ENCODE results near the gene FSTL4. TPM values are rescaled to one million over a fixed set of nuclear protein-coding genes. Genes with fewer than 3 reads are reported as not detected.

Gene FSTL4
- polyA plus RNA-seq, 4 donors: 0.25 to 1.5 TPM; not detected in 2

GRCh38 chr5:133389066-133389590, 223.2 kb downstream of the FSTL4 start:
- FAIRE-seq: no peak
- no peak overlapping the region for H3K27ac ChIP-seq (ENCODE audit: low read depth in 1 of 3, low read length in 2 of 3)
- no peaks in the 10 kb centered on the region for H3K9me3 ChIP-seq (ENCODE audit: control insufficient read depth in 2 of 2, insufficient read depth in 1 of 2, low read depth in 1 of 2, low read length in 1 of 2)
- H3K27me3 ChIP-seq (ENCODE audit: control insufficient read depth in 3 of 3, insufficient read depth in 3 of 3, low read length in 3 of 3): peaks cover 0 to 2% (median 0%) of the 10 kb centered on the region in 3 donors
- H3K4me1 ChIP-seq (ENCODE audit: control insufficient read depth in 3 of 3, insufficient read depth in 2 of 3, low read depth in 1 of 3, low read length in 2 of 3): no peaks in the 10 kb centered on the region
- no peak overlapping the region for H3K4me3 ChIP-seq (ENCODE audit: low read depth in 1 of 3, low read length in 3 of 3)
- no peak for DNase-seq
- 47 to 57% (median 51%) methylated on average over 4 of the region's 4 CpGs for WGBS, 3 donors
- no peaks in the 10 kb centered on the region for H3K36me3 ChIP-seq (ENCODE audit: control insufficient read depth in 3 of 3, insufficient read depth in 2 of 3, low read depth in 1 of 3, low read length in 3 of 3)

GRCh38 chr5:133387621-133388020, 224.7 kb downstream of the FSTL4 start:
- FAIRE-seq (no peak), DNase-seq (no peak)
- Histone ChIP-seq H3K4me1 (ENCODE audit: control insufficient read depth in 3 of 3, insufficient read depth in 2 of 3, low read depth in 1 of 3, low read length in 2 of 3) (no peaks in the 10 kb centered on the region), H3K27ac (ENCODE audit: low read depth in 1 of 3, low read length in 2 of 3) (no peak overlapping the region), H3K9me3 (ENCODE audit: control insufficient read depth in 2 of 2, insufficient read depth in 1 of 2, low read depth in 1 of 2, low read length in 1 of 2) (no peaks in the 10 kb centered on the region), H3K36me3 (ENCODE audit: control insufficient read depth in 3 of 3, insufficient read depth in 2 of 3, low read depth in 1 of 3, low read length in 3 of 3) (no peaks in the 10 kb centered on the region), H3K27me3 (ENCODE audit: control insufficient read depth in 3 of 3, insufficient read depth in 3 of 3, low read length in 3 of 3) (peaks cover 0 to 9% (median 0%) of the 10 kb centered on the region in 3 donors), H3K4me3 (ENCODE audit: low read depth in 1 of 3, low read length in 3 of 3) (no peak overlapping the region)
- whole genome bisulfite sequencing, 3 donors: 90 to 94% (median 92%) methylated on average over 9 of the region's 9 CpGs

GRCh38 chr5:133387091-133387490, 225.2 kb downstream of the FSTL4 start:
- H3K27ac ChIP-seq (ENCODE audit: low read depth in 1 of 3, low read length in 2 of 3): no peak overlapping the region
- H3K36me3 ChIP-seq (ENCODE audit: control insufficient read depth in 3 of 3, insufficient read depth in 2 of 3, low read depth in 1 of 3, low read length in 3 of 3): no peaks in the 10 kb centered on the region
- DNase-seq (no peak), FAIRE-seq (no peak)
- no peaks in the 10 kb centered on the region for H3K9me3 ChIP-seq (ENCODE audit: control insufficient read depth in 2 of 2, insufficient read depth in 1 of 2, low read depth in 1 of 2, low read length in 1 of 2)
- no peaks in the 10 kb centered on the region for H3K4me1 ChIP-seq (ENCODE audit: control insufficient read depth in 3 of 3, insufficient read depth in 2 of 3, low read depth in 1 of 3, low read length in 2 of 3)
- no peak overlapping the region for H3K4me3 ChIP-seq (ENCODE audit: low read depth in 1 of 3, low read length in 3 of 3)
- WGBS, 3 donors: 38 to 64% (median 39%) methylated on average over 4 of the region's 4 CpGs
- H3K27me3 ChIP-seq (ENCODE audit: control insufficient read depth in 3 of 3, insufficient read depth in 3 of 3, low read length in 3 of 3): peaks cover 0 to 9% (median 0%) of the 10 kb centered on the region in 3 donors

- DNase-seq (no peak), FAIRE-seq (no peak)
- H3K36me3 ChIP-seq (ENCODE audit: control insufficient read depth in 3 of 3, insufficient read depth in 2 of 3, low read depth in 1 of 3, low read length in 3 of 3): no peaks in the 10 kb centered on the region
- WGBS, 3 donors: 57 to 68% (median 60%) methylated on average over 10 of the region's 10 CpGs
- no peak overlapping the region for H3K4me3 ChIP-seq (ENCODE audit: low read depth in 1 of 3, low read length in 3 of 3)
- H3K27ac ChIP-seq (ENCODE audit: low read depth in 1 of 3, low read length in 2 of 3): no peak overlapping the region
- H3K9me3 ChIP-seq (ENCODE audit: control insufficient read depth in 2 of 2, insufficient read depth in 1 of 2, low read depth in 1 of 2, low read length in 1 of 2): no peaks in the 10 kb centered on the region
- peaks cover 0 to 13% (median 0%) of the 10 kb centered on the region in 3 donors for H3K27me3 ChIP-seq (ENCODE audit: control insufficient read depth in 3 of 3, insufficient read depth in 3 of 3, low read length in 3 of 3)
- H3K4me1 ChIP-seq (ENCODE audit: control insufficient read depth in 3 of 3, insufficient read depth in 2 of 3, low read depth in 1 of 3, low read length in 2 of 3): no peaks in the 10 kb centered on the region
These were observed 225.7 kb downstream of the FSTL4 start for GRCh38 chr5:133386662-133387061.

- WGBS, 3 donors: 83 to 96% (median 91%) methylated on average over 5 of the region's 5 CpGs
- no peak for DNase-seq
- Histone ChIP-seq H3K4me3 (ENCODE audit: low read depth in 1 of 3, low read length in 3 of 3) (no peak overlapping the region), H3K36me3 (ENCODE audit: control insufficient read depth in 3 of 3, insufficient read depth in 2 of 3, low read depth in 1 of 3, low read length in 3 of 3) (no peaks in the 10 kb centered on the region), H3K4me1 (ENCODE audit: control insufficient read depth in 3 of 3, insufficient read depth in 2 of 3, low read depth in 1 of 3, low read length in 2 of 3) (no peaks in the 10 kb centered on the region), H3K9me3 (ENCODE audit: control insufficient read depth in 2 of 2, insufficient read depth in 1 of 2, low read depth in 1 of 2, low read length in 1 of 2) (no peaks in the 10 kb centered on the region), H3K27ac (ENCODE audit: low read depth in 1 of 3, low read length in 2 of 3) (no peak overlapping the region), H3K27me3 (ENCODE audit: control insufficient read depth in 3 of 3, insufficient read depth in 3 of 3, low read length in 3 of 3) (peaks cover 0 to 13% (median 0%) of the 10 kb centered on the region in 3 donors)
- FAIRE-seq: no peak
These were observed 227.0 kb downstream of the FSTL4 start for GRCh38 chr5:133385346-133385745.

GRCh38 chr5:133384903-133385302, 227.4 kb downstream of the FSTL4 start:
- Histone ChIP-seq H3K36me3 (ENCODE audit: control insufficient read depth in 3 of 3, insufficient read depth in 2 of 3, low read depth in 1 of 3, low read length in 3 of 3) (no peaks in the 10 kb centered on the region), H3K4me3 (ENCODE audit: low read depth in 1 of 3, low read length in 3 of 3) (no peak overlapping the region), H3K4me1 (ENCODE audit: control insufficient read depth in 3 of 3, insufficient read depth in 2 of 3, low read depth in 1 of 3, low read length in 2 of 3) (no peaks in the 10 kb centered on the region), H3K27ac (ENCODE audit: low read depth in 1 of 3, low read length in 2 of 3) (no peak overlapping the region), H3K9me3 (ENCODE audit: control insufficient read depth in 2 of 2, insufficient read depth in 1 of 2, low read depth in 1 of 2, low read length in 1 of 2) (no peaks in the 10 kb centered on the region), H3K27me3 (ENCODE audit: control insufficient read depth in 3 of 3, insufficient read depth in 3 of 3, low read length in 3 of 3) (peaks cover 0 to 13% (median 0%) of the 10 kb centered on the region in 3 donors)
- WGBS, 3 donors: 85 to 90% (median 89%) methylated on average over 9 of the region's 9 CpGs
- DNase-seq (no peak), FAIRE-seq (no peak)

- no peak for DNase-seq
- Histone ChIP-seq H3K27me3 (ENCODE audit: control insufficient read depth in 3 of 3, insufficient read depth in 3 of 3, low read length in 3 of 3) (peaks cover 0 to 13% (median 0%) of the 10 kb centered on the region in 3 donors), H3K4me1 (ENCODE audit: control insufficient read depth in 3 of 3, insufficient read depth in 2 of 3, low read depth in 1 of 3, low read length in 2 of 3) (no peaks in the 10 kb centered on the region), H3K27ac (ENCODE audit: low read depth in 1 of 3, low read length in 2 of 3) (no peak overlapping the region), H3K4me3 (ENCODE audit: low read depth in 1 of 3, low read length in 3 of 3) (no peak overlapping the region), H3K9me3 (ENCODE audit: control insufficient read depth in 2 of 2, insufficient read depth in 1 of 2, low read depth in 1 of 2, low read length in 1 of 2) (no peaks in the 10 kb centered on the region), H3K36me3 (ENCODE audit: control insufficient read depth in 3 of 3, insufficient read depth in 2 of 3, low read depth in 1 of 3, low read length in 3 of 3) (no peaks in the 10 kb centered on the region)
- WGBS, 3 donors: 82 to 88% (median 84%) methylated on average over 11 to 12 of the region's 12 CpGs
- FAIRE-seq: no peak
These were observed 228.1 kb downstream of the FSTL4 start for GRCh38 chr5:133384120-133384855.

- Histone ChIP-seq H3K27me3 (ENCODE audit: control insufficient read depth in 3 of 3, insufficient read depth in 3 of 3, low read length in 3 of 3) (peaks cover 0 to 13% (median 0%) of the 10 kb centered on the region in 3 donors), H3K36me3 (ENCODE audit: control insufficient read depth in 3 of 3, insufficient read depth in 2 of 3, low read depth in 1 of 3, low read length in 3 of 3) (no peaks in the 10 kb centered on the region), H3K9me3 (ENCODE audit: control insufficient read depth in 2 of 2, insufficient read depth in 1 of 2, low read depth in 1 of 2, low read length in 1 of 2) (no peaks in the 10 kb centered on the region), H3K27ac (ENCODE audit: low read depth in 1 of 3, low read length in 2 of 3) (no peak overlapping the region), H3K4me3 (ENCODE audit: low read depth in 1 of 3, low read length in 3 of 3) (no peak overlapping the region), H3K4me1 (ENCODE audit: control insufficient read depth in 3 of 3, insufficient read depth in 2 of 3, low read depth in 1 of 3, low read length in 2 of 3) (no peaks in the 10 kb centered on the region)
- no peak for FAIRE-seq
- DNase-seq: no peak
- 33 to 55% (median 43%) methylated on average over 9 of the region's 9 CpGs for WGBS, 3 donors
These were observed 228.8 kb downstream of the FSTL4 start for GRCh38 chr5:133383580-133383939.

All from small intestine (tissue), 7 donors.